Muscle of leg (tissue), 11 donors: Measurements from ENCODE around the gene ZNF385A. TPM values are rescaled to one million over a fixed set of nuclear protein-coding genes. Genes with fewer than 3 reads are reported as not detected.
A peak's percentile ranks its signal among the peaks of the same experiment; 100 is the strongest.

Source experiments
- DNase-seq: peaks from one replicate; pipeline ENCODE4 v3.0.0; 2013
- H3K27ac ChIP-seq: one replicate; pipeline ENCODE4 v1.5.1; 2013; ENCODE audit warnings: mild to moderate bottlenecking, low read length, control low read depth
- H3K27me3 ChIP-seq: one replicate; pipeline ENCODE4 v1.6.1; 2013; ENCODE audit warnings: low read length; ENCODE audit not compliant: control insufficient read depth, insufficient read depth
- H3K36me3 ChIP-seq: one replicate; pipeline ENCODE4 v1.6.1; 2013; ENCODE audit warnings: low read length; ENCODE audit not compliant: control insufficient read depth, insufficient read depth
- H3K4me1 ChIP-seq: one replicate; pipeline ENCODE4 v1.6.1; 2013; ENCODE audit warnings: low read length; ENCODE audit not compliant: control insufficient read depth, insufficient read depth
- H3K4me3 ChIP-seq: one replicate; pipeline ENCODE4 v1.5.1; 2013; ENCODE audit warnings: low read length, control low read depth
- H3K9me3 ChIP-seq: replicated peaks from 2 replicates; pipeline ENCODE4 v1.6.1; 2013; ENCODE audit warnings: low read depth, low read length; ENCODE audit not compliant: control insufficient read depth
- WGBS: methylation state at CpG from one replicate; pipeline ENCODE4 v1.1.5; 2013; ENCODE audit warnings: missing lambda C conversion rate; ENCODE audit not compliant: insufficient coverage; 5-methylcytosine and 5-hydroxymethylcytosine counted together
- polyA plus RNA-seq, 8 donors: library from polyadenylated mRNA; unstranded; fragments of 120-200 nt; gene quantifications; one replicate each; pipeline versions ENCODE4 v1.2.1 to v1.2.3, GENCODE V29; 2013; ENCODE audit warnings: inconsistent platforms in 1 of 8, low replicate concordance in 1 of 8; ENCODE audit not compliant: insufficient read length in 8 of 8, insufficient read depth in 1 of 8
- total RNA-seq: library from RNA; stranded (reverse); fragments of 120-200 nt; gene quantifications from one replicate; pipeline ENCODE4 v1.2.4, GENCODE V29; 2013

ZNF385A gene
- total and polyA plus RNA-seq, 9 donors: 2.7 to 23.8 (median 13.0) TPM

DNA sequence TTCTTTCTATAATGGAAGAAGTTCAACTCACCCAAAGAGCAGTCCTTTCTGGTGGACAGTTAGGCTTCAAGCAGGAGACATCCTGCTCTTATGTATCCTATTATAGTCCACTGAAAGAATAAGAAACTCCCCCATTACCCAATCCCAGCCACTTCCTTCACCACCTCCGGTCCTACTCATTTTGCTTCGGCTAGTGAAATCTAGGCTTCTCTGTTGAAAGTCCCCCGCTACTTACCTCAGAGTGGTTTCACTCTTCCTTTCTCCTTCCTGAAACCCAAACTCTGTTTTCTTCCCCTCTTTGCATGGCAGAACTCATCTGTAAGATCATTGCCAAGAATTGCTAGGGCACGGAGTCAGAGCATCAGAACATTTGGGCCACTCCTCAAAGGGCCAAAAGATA, 20.1 kb downstream of the ZNF385A start, which contains the start of gene GPR84:
Gene GPR84 (minus strand): TSS at position 74 of the 400 bp plus-strand sequence. CDS start 635 bp downstream, outside the sequence.
- no peak for DNase-seq
- no peaks in the 10 kb centered on the region for H3K27me3 ChIP-seq
- H3K9me3 ChIP-seq: no peaks in the 10 kb centered on the region
- H3K36me3 ChIP-seq: no peaks in the 10 kb centered on the region
- H3K27ac ChIP-seq: no peak within 1 kb of the TSS
- H3K4me3 ChIP-seq: no peak within 1 kb of the TSS
- H3K4me1 ChIP-seq: peaks cover 29% of the 10 kb centered on the region
- 72% methylated on average over 4 of the region's 4 CpGs for WGBS

DNA sequence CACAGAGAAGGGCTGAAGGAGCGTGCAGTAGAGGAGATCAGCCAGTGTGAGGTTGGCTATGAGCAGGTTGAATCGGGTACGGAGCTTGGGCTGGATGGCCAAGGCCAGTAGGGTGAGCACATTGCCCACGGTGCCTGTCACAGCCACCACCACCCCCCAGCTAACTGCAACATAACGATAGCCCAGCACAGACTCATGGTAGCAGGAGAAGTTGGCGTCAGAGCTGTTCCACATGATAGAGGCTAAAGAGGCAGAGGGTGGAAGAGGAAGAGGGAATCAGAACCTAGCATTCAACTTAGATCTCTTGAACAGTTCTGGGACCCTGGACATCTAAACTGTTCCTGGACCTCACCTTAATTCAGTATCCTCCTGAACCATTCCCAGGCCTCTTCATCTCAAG, 20.9 kb downstream of the ZNF385A start:
- DNase-seq: no peak
- Histone ChIP-seq H3K27ac (no peak overlapping the region), H3K36me3 (no peaks in the 10 kb centered on the region), H3K4me3 (no peak overlapping the region), H3K4me1 (peaks cover 25% of the 10 kb centered on the region), H3K9me3 (no peaks in the 10 kb centered on the region), H3K27me3 (no peaks in the 10 kb centered on the region)
- 86% methylated on average over 1 of the region's 6 CpGs for WGBS

DNA sequence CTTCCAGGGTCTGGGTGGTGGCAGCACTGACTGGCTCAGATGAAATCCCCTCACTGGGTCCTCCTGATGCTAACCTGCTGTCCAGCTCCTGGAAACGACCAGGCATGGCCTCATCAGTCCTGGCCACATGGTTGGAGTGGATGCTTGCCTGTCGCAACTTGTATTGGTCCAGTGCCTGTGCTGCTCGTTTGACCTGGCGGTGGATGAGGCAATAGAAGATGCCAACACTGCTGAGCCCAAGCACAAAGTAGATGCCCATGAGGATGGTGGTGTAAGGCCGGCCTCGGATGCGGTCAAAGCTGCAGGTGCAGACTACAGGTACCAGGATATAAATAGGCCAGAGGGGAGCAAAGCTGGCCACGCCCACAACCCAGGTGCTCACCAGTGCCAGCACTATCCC, 21.5 kb downstream of the ZNF385A start:
- Histone ChIP-seq H3K27ac (no peak overlapping the region), H3K4me3 (no peak overlapping the region), H3K4me1 (peaks cover 26% of the 10 kb centered on the region), H3K9me3 (no peaks in the 10 kb centered on the region), H3K27me3 (no peaks in the 10 kb centered on the region), H3K36me3 (no peaks in the 10 kb centered on the region)
- WGBS: 81% methylated on average over 8 of the region's 8 CpGs
- no peak for DNase-seq

DNA sequence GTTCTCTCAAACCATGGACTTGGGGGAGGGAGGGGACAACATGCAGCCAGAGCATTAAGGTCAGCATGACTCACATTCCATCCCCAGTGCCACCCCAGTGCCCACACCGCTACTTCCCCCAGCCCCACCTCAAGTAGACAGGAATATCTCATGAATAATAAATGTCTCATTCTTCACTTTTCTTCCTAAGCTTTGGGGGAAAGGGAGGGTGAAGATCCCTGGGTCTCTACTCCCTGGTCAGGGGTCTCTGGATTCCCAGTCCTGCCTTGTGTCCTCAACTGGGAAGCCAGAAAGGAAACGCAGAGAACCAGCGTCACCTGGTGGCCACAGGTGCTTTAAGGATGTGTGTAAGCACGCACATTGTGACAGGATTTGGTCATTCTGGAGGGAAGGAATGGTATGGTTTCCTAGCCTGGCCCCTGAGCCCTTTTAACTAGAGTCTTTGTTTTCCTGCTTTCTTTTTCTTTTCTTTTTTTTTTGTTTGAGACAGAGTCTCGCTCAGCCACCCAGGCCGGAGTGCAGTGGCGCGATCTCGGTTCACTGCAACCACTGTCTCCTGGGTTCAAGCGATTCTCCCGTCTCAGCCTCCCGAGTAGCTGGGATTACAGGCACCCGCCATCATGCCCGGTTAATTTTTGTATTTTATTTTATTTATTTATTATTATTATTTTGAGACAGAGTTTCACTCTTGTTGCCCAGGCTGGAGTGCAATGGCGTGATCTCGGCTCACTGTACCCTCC, 23.6 kb downstream of the ZNF385A start:
- no peaks in the 10 kb centered on the region for H3K27me3 ChIP-seq
- H3K9me3 ChIP-seq: no peaks in the 10 kb centered on the region
- peak; percentile 89 for DNase-seq
- no peak overlapping the region for H3K4me3 ChIP-seq
- H3K27ac ChIP-seq: peak overlapping the region; percentile 49
- 19% methylated on average over 4 of the region's 16 CpGs for whole genome bisulfite sequencing
- no peaks in the 10 kb centered on the region for H3K36me3 ChIP-seq
- H3K4me1 ChIP-seq: peaks cover 46% of the 10 kb centered on the region

DNA sequence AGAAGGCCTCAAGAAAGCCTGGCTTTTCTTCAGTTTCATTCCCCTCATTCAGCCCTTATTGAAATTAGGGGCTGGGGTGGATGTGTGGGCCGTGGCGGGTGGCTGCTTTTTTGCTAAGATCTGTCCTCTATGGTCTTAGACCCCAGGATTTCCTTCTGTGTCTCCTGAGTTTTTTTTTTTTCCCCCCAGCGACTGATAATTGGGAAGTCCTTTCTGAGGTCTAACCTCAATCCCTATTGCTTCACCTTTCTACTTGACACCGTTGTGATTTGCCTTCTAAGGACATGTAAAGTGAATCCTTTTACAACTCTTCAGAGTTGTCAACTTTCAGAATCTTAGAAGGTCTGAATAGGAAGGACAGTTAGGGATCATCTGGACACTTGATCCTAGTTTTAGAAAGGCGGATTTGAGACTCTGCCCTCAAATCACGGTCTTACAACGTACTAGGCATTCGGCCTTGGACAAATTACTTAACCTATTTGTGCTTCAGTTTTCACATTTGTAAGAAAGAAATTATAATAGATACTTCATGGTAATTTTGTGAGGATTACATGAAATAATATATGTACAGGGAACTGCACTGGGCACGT, 24.7 kb downstream of the ZNF385A start:
- peaks cover 56% of the 10 kb centered on the region for H3K4me1 ChIP-seq
- peak overlapping the region; percentile 73 for H3K4me3 ChIP-seq
- no peaks in the 10 kb centered on the region for H3K9me3 ChIP-seq
- no peak for DNase-seq
- no peaks in the 10 kb centered on the region for H3K27me3 ChIP-seq
- WGBS: 43% methylated on average over 1 of the region's 9 CpGs
- H3K27ac ChIP-seq: peak overlapping the region; percentile 96
- no peaks in the 10 kb centered on the region for H3K36me3 ChIP-seq

DNA sequence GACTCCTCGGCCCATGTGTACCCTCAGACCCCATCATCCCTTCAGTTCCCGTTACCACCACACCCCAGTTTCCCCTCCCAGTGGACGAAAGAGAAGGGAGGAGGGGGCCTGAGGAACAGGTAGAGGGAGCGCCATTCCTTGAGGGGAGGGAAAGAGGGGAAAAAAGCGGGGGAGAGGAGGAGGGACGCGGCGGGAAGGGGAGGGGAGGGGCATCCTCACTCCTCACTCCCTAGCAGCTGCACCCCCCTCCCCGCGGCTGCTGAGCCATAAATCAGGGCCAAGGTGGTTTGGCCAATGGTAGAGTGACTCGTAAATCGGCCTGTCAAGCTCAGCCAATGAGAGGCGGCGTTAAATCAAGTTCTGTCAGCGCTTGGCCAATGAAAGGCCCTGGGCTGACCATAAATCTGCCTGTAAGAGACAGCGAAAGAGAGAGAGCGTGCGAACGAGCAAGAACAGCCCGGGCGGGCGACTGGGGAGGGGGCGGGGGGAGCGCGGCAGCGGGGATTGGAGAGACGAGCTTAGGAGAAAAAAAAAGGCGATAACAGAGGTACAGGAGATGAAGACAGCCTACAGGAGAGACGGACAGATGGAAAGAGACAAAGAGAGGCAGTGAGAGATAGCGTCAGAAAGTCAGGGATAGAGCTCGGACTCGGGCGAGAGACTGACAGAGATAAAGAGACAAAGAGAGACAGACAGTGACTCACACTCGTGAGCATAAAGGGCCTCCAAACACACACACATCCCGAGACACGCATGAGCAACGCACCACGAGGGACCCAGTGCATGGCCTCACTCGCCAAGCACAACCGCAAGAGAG, 25.4 kb downstream of the ZNF385A start:
- Histone ChIP-seq H3K4me3 (peak overlapping the region; percentile 73), H3K36me3 (no peaks in the 10 kb centered on the region), H3K9me3 (no peaks in the 10 kb centered on the region), H3K27me3 (no peaks in the 10 kb centered on the region), H3K4me1 (peaks cover 60% of the 10 kb centered on the region), H3K27ac (peak overlapping the region; percentile 96)
- under 1% methylated on average over 28 of the region's 40 CpGs for WGBS
- DNase-seq: peak; percentile 100

DNA sequence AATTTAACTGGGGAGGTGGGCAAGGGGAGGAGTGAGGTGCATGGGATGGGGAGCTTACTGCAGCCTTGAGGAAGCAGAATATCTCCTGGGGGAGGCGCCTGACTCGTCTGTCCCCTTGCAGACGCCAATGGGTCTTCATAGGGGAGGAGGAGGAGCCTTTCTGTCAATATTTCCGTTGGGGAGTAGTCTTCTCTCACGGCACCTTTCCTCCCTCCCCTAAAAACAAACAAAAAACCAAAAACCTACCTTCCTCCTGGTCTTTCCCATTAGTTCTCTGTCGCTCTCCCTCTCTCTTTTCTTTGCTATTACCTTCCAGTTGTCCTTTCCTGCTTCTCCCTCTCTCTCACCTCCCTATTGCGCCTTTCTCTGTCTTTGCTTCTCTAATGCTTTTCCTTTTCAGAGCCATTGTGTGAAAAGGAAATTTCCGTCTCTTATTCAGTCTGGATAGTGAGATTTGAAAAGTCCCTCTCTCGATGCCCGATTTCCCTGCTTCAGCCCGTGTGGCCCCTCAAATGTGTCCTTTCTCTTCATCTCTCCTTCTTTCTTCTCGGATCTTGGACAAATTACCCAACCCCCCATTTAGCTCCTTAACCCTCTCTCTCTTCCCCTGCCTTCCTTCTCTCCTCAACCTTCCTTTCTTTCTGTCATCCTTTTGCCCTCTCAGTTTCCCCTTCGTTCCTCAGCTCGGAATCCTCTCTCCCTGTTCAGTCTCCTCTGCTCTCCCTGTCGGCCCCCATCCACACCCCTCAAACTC, 26.2 kb downstream of the ZNF385A start:
- Histone ChIP-seq H3K4me1 (peaks cover 66% of the 10 kb centered on the region), H3K4me3 (peak overlapping the region; percentile 73), H3K36me3 (no peaks in the 10 kb centered on the region), H3K27ac (peak overlapping the region; percentile 96), H3K27me3 (no peaks in the 10 kb centered on the region), H3K9me3 (no peaks in the 10 kb centered on the region)
- 2% methylated on average over 7 of the region's 15 CpGs for WGBS
- peak; percentile 89 for DNase-seq

DNA sequence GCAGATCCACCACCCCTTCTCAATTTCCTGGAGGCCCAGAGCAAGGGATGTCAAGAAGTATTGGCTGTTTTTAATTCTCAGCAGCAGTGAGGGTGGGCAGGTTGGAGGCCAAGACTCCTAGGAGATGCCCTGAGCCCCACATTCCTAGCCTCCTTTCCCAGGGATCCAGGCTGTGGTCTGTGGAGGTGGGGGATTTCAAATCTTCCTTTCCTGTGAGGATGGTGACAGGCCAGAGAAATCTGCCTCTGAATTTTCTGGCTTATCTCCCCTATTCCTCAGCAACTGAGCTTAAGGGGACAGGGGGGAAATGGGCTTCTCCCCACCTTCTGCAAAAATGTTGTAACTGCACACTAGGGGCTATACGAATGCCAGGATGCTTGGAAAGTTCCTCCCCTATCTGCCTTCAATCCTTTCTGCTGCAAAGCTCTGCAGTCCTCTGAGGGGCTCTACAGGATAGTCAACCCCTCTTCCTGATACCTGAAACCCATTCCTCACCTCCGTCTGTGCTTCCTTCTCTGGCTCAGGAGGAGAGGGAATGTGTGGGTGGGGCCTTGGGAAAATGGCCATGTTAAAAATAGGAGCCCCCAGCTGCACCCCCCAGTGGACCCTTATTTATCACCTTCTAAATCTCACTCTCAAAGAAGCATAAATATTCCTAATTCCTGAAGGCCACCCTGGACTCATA, 26.9 kb downstream of the ZNF385A start:
- Histone ChIP-seq H3K27ac (peak overlapping the region; percentile 96), H3K9me3 (no peaks in the 10 kb centered on the region), H3K4me1 (peaks cover 73% of the 10 kb centered on the region), H3K4me3 (no peak overlapping the region), H3K36me3 (no peaks in the 10 kb centered on the region), H3K27me3 (no peaks in the 10 kb centered on the region)
- no peak for DNase-seq
- WGBS: no CpG with 5 or more reads among the region's 2 CpGs

DNA sequence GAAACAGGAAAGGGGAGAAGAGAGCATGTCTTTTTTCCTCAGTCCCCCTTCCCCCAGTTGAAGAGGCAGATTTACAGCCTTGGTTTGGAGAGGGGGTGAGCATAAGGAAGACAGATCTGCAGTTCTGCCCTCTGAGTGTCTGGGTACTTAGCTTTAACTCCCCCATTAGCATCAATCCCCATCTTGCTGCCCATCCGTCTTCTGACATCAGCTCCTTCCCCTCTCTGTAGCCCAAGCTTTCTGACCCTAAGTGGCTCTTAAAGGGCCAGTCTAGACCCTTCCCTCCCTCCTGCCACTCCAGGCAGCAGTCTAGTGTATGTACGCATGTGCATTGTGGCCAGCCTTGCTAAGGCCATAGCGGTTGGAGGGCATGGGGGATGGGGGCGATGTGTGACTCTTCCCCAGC, 27.6 kb downstream of the ZNF385A start:
- Histone ChIP-seq H3K4me3 (no peak overlapping the region), H3K9me3 (no peaks in the 10 kb centered on the region), H3K27me3 (no peaks in the 10 kb centered on the region), H3K4me1 (peaks cover 80% of the 10 kb centered on the region), H3K27ac (peak overlapping the region; percentile 96), H3K36me3 (no peaks in the 10 kb centered on the region)
- WGBS: 50% methylated on average over 1 of the region's 4 CpGs
- DNase-seq: no peak
